ENCODE results near the gene RTF1. TPM values are rescaled to one million over a fixed set of nuclear protein-coding genes. Genes with fewer than 3 reads are reported as not detected.

Gene RTF1
- total and polyA plus RNA-seq, 8 donors = 7.9 to 17.3 (median 10.3) TPM

Other genes with a start within 250 kb of the RTF1 start
- gene EXD1, start 186.3 kb upstream of the RTF1 start, total RNA-seq = not detected
- not detected for gene EXD1, start 186.3 kb upstream of the RTF1 start, polyA plus RNA-seq
- gene CHP1, start 185.8 kb upstream of the RTF1 start, total RNA-seq = 10 to 100 TPM; 59.5 to 79.1 (median 73.3) TPM
- 10 to 100 TPM; 23.2 to 27.6 TPM for gene CHP1, start 185.8 kb upstream of the RTF1 start, polyA plus RNA-seq
- under 1 TPM; 0.17 to 0.41 (median 0.25) TPM for gene OIP5, start 84.5 kb upstream of the RTF1 start, total RNA-seq
- under 1 TPM; 0.30 to 0.56 TPM for gene OIP5, start 84.5 kb upstream of the RTF1 start, polyA plus RNA-seq
- gene NUSAP1, start 84.2 kb upstream of the RTF1 start, total RNA-seq = 1 to 10 TPM in 3 of 6 donors, under 1 TPM in 3; 0.37 to 5.6 (median 1.2) TPM
- 1 to 10 TPM in 1 of 2 donors, under 1 TPM in 1; 0.95 to 2.1 TPM for gene NUSAP1, start 84.2 kb upstream of the RTF1 start, polyA plus RNA-seq
- gene NDUFAF1, start 14.6 kb upstream of the RTF1 start, total RNA-seq = 1 to 10 TPM; 4.6 to 9.8 (median 7.3) TPM
- 1 to 10 TPM; 5.1 to 9.1 TPM for gene NDUFAF1, start 14.6 kb upstream of the RTF1 start, polyA plus RNA-seq
- 1 to 10 TPM in 4 of 6 donors, under 1 TPM in 2; 0.64 to 2.8 (median 1.1) TPM for gene ITPKA, start 76.8 kb downstream of the RTF1 start, total RNA-seq
- 1 to 10 TPM in 1 of 2 donors, under 1 TPM in 1; 0.84 to 1.3 TPM for gene ITPKA, start 76.8 kb downstream of the RTF1 start, polyA plus RNA-seq
- gene LTK, start 96.7 kb downstream of the RTF1 start, total RNA-seq = under 1 TPM; 0.17 to 0.41 (median 0.26) TPM
- gene LTK, start 96.7 kb downstream of the RTF1 start, polyA plus RNA-seq = under 1 TPM; 0.19 to 0.63 TPM
- gene RPAP1, start 127.2 kb downstream of the RTF1 start, total RNA-seq = 10 to 100 TPM; 11.2 to 24.1 (median 17.8) TPM
- gene RPAP1, start 127.2 kb downstream of the RTF1 start, polyA plus RNA-seq = 10 to 100 TPM; 10.6 to 16.9 TPM
- gene TYRO3, start 142.1 kb downstream of the RTF1 start, total RNA-seq = 10 to 100 TPM in 4 of 6 donors, 1 to 10 TPM in 2; 8.5 to 14.4 (median 11.1) TPM
- gene TYRO3, start 142.1 kb downstream of the RTF1 start, polyA plus RNA-seq = 1 to 10 TPM; 7.3 to 8.1 TPM
- 10 to 100 TPM; 14.3 to 31.3 (median 19.6) TPM for gene MGA, start 243.3 kb downstream of the RTF1 start, total RNA-seq
- 1 to 10 TPM; 2.7 to 3.1 TPM for gene MGA, start 243.3 kb downstream of the RTF1 start, polyA plus RNA-seq